Activated effector memory CD4-positive, alpha-beta T cell treated with Interleukin-2 at 50 U/mL for 16 hours (primary cell): ENCODE results near the gene ABHD18.
"Not testable (repeated sequence)": the region's sequence is repeated elsewhere in the genome, so short reads cannot be mapped to it uniquely, and the experiment has no call there.

ENCODE experiments used
- DNase-seq: peaks from one replicate; pipeline ENCODE4 v3.0.0-alpha.2; 2020

The ABHD18 gene

DNA sequence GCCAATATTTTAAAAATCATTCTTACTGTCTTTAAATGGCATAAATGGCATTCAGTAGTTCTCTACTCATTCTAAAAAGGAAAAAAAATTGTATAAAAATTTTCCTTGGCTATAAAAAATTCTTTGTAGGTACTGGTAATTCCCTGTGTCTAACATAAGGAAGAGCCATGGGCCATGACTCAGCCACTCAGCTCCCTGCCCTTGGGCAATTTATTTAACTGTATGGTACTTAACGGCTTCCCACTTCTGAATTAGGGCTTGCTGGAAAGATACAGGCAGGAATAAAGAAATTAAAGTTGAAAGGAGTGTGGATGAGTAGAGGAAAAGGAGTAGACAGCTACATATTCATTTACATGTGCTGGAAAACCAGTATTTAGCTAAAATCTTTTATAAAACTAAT lies 30.6 kb downstream of the ABHD18 start:
- DNase-seq, result no peak

GRCh38 chr4:127996521-127996920 lies 31.3 kb downstream of the ABHD18 start:
- not testable (repeated sequence) for DNase-seq

- no peak for DNase-seq
These were observed 32.6 kb downstream of the ABHD18 start for GRCh38 chr4:127997534-127998388.

DNA sequence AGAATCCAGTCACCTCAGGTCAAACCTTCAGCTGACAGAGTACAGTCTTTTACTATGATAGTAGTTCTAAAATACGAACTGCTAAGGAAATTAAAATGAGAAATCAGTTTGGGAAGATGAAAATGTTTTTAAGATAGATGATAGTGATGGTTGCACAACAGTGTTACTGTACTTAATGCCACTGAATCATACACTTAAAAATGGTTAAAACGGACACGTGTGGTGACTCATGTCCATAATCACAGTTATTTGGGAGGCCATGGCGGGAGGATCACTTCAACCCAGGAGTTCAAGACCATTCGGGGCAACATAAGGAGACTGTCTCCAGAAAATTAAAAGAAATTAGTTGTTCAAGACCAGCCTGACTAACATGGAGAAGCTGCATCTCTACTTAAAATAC lies 41.4 kb downstream of the ABHD18 start:
- no peak for DNase-seq

DNA sequence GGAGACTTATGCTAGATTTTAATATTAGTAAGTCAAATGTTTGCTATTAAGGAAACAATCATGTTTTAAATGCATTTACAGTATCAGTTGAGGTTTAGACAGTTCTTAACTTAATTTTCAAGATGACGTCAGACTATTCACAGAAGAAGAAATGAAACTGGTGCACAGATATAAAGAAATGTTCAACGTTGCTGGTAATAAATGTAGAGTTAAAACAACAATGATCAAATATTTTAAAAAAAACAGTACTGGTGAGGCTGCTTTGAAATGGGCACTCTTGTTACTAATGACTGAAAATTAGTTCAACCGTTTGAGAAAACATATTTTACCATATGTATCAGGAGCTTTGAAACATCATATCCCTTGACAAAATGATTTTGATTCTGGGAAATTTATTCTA lies 44.2 kb downstream of the ABHD18 start:
- DNase-seq, result no peak

DNA sequence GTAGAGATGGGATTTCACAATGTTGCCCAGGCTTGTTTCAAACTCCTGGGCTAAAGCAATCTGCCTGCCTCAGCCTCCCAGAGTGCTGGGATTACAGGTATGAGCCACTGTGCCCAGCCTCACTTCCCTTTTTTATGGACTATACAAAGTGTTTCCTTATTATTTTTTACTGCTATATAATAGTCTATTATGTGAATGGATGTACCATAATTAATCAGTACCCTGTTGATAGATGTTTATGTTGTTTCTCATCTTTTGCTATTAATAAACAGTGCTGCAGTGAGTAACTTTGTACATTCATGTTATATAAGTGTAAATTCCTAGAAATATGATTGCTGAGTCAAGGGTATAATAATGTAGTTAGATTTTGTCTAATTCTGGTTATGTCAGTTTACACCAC lies 60.1 kb downstream of the ABHD18 start:
- no peak for DNase-seq

GRCh38 chr4:128029907-128030306 lies 64.7 kb downstream of the ABHD18 start:
- no peak for DNase-seq

DNA sequence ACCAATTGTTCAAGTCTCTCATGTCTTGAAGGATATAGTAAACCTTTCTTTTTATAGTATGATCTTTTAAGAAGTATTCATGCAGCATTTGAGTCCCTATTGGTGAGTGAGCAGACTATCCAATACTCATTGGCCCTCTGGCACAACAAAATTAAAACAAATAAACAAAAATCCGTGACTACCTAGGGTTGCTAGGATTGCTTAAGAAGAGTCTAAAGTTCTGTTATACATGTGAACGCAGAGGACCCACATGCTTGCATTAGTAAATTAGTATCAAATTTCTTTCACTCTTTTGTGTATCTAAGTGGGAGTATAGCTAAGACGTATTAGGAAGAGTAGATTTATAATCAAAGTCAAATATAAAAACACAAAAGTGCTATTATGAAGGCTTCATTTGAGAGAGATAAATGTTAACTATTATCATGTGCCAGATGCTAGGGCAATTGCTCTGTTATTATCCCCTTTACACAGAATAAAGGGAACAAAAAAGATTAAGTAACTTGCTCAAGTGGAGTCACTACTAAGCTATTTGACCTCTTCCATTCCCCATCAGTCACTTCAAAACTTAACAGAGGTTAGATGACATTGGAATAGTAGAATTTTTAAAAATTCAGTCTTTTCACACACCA lies 66.7 kb downstream of the ABHD18 start:
- DNase-seq, result no peak

- no peak for DNase-seq
These were observed 74.4 kb downstream of the ABHD18 start for GRCh38 chr4:128039568-128039967.

DNA sequence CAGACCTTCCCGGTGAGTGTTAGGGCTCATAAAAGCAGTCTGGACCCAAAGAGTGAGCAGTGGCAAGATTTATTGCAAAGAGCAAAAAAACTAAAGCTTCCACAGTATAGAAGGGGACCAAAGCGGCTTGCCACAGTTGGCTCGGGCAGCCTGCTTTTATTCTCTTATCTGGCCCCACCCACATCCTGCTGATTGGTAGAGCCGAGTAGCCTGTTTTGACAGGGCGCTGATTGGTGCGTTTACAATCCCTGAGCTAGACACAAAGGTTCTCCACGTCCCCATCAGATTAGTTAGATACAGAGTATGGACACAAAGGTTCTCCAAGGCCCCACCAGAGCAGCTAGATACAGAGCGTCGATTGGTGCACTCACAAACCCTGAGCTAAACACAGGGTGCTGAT lies 81.8 kb downstream of the ABHD18 start:
- DNase-seq, result not testable (repeated sequence)

DNA sequence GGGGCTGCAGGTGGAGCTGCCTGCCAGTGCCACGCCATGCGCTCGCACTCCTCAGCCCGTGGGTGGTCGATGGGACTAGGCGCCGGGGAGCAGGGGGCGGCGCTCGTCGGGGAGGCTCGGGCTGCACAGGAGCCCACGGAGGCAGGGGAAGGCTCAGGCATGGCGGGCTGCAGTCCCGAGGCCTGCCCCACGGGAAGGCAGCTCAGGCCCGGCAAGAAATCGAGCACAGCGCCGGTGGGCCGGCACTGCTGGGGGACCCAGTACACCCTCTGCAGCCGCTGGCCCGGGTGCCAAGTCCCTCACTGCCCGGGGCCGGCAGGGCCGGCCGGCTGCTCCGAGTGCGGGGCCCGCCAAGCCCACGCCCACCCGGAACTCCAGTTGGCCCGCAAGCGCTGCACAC lies 82.3 kb downstream of the ABHD18 start:
- DNase-seq, result not testable (repeated sequence)

DNA sequence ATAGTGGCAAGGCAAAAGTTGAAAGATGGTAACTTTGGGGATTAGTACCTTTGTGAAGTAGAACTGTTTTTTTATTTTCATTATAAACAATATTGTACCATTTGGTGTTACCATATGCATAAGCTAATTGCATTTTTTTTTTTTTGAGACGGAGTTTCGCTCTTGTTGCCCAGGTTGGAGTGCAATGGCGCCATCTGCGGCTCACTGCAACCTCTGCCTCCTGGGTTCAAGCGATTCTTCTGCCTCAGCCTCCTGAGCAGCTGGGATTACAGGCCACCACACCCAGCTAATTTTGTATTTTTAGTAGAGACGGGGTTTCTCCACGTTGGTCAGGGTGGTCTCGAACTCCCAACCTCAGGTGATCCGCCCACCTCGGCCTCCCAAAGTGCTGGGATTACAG lies 86.0 kb downstream of the ABHD18 start:
- DNase-seq, result not testable (repeated sequence)

GRCh38 chr4:128054907-128055306 lies 89.7 kb downstream of the ABHD18 start:
- not testable (repeated sequence) for DNase-seq

DNA sequence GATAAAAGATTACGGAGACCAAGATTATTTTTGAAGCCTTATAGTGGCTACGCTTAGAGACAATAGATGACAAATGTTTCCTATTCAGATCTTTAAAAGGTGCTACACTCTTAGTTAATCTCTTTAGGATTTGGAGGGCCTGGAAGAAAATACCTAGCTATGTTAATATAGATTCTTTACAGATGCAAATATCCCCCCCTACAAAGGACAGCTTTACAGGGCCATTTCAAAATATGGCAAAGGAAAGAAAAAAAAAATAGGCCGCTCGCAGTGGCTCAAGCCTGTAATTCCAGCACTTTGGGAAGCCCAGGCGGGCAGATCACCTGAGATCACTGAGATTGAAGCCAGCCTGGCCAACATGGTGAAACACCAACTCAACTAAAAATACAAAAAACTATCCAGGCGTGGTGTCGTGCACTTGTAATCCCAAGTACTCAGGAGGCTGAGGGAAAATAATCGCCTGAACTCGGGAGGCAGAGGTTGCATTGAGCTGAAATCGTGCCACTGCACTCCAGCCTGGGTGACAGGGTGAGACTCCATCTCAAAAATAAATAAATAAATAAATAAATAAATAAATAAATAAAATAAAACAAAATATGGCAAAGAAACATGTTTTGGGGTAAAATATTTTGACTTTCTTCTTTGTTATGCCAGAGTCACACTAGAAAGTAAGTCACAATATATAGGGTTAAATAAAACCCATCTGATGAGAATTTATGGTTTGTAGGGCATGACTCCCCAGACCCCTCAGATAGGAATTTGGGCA lies 90.4 kb downstream of the ABHD18 start:
- DNase-seq, result not testable (repeated sequence)

DNA sequence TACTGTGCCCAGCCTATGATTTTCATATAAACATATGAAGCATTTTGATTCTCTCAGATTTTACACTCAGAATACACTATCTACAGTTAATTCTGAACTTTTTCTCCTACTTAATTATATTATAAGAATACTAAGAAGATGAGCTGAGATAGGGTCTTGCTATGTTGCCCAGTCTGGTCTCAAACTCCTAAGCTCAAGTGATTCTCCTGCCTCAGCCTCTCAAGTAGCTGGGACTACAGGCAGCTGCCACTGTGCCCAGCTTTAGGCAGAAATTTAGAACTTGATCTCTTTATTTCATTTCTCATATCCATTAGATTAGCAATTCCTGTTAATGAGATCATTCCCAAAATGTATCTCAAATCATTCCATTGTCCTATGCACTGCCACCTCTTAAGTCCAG lies 91.2 kb downstream of the ABHD18 start:
- DNase-seq, result no peak

- no peak for DNase-seq
These were observed 95.0 kb downstream of the ABHD18 start for GRCh38 chr4:128060121-128060698.

DNA sequence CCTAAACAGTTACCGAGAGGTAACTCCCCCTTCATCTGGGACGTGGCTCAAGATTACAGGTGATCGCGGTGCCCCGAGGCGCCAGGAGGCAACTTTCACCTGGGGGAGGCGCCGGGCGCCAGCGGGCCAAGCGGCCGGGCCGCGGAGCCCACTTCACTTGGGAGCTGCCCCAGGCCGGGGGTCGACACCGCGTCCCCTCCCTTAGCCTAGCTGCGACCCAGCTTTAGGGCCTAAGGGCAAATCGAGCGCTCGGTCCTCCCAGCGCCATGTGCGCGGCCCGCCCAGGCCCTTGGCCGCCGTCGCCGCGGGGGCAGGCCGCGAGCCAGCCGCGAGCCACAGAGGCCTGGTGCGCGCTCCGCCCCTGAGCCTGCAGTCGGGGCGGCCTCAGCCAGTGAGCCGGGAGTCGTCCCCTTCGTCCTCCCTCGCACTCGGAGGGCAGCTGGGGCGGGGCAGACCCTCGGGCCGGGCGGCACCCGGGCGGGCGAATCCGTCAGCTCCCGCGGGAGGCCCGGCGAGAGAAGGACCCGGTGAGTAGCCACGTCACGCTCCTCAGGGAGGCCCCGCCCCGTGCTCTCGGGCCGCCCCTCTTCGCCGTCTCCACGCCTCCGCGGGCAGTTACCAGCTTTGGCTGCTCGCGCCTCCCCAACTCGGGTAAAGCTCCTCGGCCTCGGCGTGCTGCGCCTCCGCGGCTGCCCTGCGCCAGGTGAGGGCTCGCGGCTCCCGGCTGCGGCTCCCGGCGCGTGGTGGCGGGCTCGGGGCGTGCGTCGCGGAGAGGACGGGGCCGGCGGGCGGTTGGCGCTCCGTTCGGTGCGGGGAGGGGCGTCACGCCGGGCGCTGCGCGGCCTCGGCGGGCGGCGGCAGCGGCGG lies 95.7 kb downstream of the ABHD18 start, which contains the start of gene LARP1B:
Gene LARP1B, plus strand, starts transcription at position 614 of the 867 bp plus-strand sequence. CDS start 13,640 bp downstream, outside the sequence.
- DNase-seq, result peak; percentile 90

DNA sequence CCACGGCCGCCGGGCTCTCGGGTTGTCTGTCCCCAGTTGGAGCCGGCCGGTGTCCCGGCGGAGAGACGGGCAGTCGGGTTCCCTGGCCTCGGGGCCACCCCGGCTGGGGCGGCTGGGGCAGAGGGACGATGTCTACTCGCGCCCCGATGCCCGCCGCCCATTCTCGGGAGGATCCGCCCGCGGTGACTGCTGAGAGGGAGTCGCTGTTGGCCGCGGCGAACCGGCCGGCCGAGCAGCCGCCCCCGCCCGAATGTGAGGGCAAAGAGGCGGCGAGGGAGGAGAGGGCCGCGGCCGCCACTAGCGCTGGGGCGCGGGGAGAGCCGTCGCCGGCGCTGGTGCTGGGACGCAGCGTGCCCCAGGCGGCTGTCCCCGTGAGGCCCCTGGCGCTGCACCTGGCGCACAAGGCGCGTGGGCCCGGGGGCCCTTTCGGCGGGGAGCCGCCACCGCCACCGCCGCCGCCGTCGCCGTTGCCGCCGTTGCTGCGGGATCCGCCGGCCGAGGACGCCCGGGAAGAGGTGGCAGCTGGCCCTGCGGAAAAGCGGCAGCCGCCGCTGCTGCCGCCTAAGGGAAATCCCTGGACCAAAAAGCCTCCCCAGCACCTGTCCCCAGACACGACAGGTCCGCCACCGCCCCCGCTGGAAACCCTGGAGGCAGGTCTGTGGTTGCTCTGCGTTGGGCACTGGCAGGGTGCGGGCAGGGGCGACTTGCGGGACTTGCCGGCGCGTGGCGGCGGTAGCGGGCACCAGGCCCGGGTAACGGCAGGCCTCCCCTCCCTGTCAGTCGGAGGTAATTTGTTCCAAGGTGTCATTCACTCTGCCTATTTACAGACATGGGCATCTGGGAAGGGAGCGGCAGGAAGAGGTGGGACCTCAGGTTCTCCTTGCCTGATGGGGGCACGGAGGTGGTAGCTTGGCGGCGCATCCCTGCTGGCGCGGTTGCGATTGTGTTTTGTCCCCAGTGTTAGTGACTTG lies 96.6 kb downstream of the ABHD18 start:
- DNase-seq, result peak; percentile 39

GRCh38 chr4:128066453-128066820 lies 101.2 kb downstream of the ABHD18 start:
- DNase-seq, result not testable (repeated sequence)

- no peak for DNase-seq
These were observed 103.7 kb downstream of the ABHD18 start for GRCh38 chr4:128068918-128069317.

DNA sequence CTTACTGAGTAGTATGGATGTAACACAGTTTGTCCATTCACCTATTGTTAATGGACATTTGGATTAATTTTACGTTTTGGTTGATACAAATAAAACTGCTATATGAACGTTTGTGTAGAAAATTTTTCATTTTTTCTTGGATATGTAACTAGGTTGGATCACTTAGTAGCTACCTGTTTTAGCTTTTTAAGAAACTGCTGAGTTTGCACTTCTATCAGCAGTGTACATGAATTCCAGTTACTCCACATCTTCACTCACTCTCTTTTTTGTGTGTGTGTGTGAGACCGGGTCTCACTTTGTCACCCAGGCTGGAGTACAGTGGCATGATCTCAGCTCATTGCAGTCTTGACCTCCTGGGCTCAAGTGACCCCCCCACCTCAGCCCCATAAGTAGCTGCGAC lies 111.3 kb downstream of the ABHD18 start:
- no peak for DNase-seq
